GM18858 (cell line): ENCODE data around the gene NR2F1-AS1.

ENCODE experiments used
- ATAC-seq: cut with Tn5 transposase; IDR thresholded peaks from one replicate; pipeline ENCODE4 v1.9.1; 2021; ENCODE audit not compliant: unreplicated experiment

The NR2F1-AS1 gene

GRCh38 chr5:93589829-93590215 lies 8.8 kb upstream of the NR2F1-AS1 start:
- no peak for ATAC-seq

DNA sequence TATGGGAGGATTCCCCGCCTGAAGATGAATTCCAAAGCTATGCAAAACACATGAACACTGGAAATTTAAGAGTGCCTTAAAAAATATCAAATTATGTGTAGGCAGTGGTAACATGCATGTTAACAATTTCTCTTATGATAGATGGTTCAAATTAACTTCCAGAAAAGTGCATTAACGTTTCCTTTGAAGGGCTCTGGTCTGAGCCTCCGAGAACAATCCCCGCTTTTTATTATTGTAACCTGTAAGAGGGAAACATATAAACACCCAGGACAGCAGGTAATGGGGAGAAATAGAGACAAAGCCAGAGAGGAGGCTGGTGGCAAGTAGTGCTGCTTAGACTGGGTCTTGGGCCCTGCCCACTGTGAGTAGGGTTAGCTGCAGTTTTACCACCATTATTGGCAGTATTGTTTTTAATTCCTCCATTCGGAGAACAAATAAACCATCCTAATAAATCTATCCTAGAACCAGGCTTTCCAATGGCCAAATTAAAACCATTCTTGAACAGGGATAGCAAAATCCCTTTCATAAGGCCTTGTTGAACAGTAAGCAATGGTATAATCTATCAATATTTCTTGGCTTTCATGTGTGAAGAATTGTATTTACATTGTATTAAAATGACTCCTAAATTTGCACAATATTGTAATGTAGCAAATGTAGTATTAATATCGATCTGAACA lies 8.3 kb upstream of the NR2F1-AS1 start:
- no peak for ATAC-seq

DNA sequence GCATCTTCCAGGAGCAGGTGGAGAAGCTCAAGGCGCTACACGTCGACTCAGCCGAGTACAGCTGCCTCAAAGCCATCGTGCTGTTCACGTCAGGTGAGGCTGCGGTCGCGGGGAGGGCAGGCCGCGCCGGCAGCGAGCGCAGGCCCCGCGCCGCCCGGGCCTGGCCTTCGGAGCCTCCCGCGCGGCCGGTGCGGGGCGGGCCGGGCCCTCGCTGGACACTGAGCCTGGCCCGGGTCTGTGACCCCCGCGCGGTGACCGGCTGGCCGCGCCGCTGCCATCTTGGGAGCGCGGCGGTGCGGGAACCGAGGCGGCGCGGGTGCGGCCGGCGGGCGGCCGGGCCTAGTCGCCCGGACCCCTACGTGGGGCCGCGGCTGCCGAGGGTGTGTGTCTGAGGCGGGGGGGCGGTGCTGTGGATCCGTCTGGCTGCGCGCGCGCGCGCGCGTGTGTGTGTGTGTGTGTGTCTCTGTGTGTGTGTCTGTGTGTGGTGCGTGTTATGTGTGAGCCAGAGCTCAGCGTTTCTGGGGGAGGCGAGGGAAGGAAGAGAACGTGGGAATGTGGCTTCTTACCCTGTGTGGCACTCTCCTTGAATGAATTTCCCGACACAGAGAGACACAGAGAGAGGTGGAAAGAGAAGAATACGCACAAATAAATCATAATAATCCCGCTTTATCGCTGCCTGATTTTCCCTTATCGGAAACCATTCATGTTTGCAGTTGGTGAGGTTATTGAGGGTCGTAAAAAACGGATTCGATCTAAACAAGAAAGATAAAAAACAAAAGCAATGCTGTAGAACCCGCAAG lies 7.5 kb upstream of the NR2F1-AS1 start:
- ATAC-seq, result no peak

GRCh38 chr5:93587597-93588351 lies 6.8 kb upstream of the NR2F1-AS1 start:
- no peak for ATAC-seq

GRCh38 chr5:93586736-93587596 lies 5.9 kb upstream of the NR2F1-AS1 start:
- no peak for ATAC-seq

GRCh38 chr5:93585767-93586385 lies 4.9 kb upstream of the NR2F1-AS1 start:
- no peak for ATAC-seq

GRCh38 chr5:93585041-93585766 lies 4.2 kb upstream of the NR2F1-AS1 start:
- no peak for ATAC-seq

DNA sequence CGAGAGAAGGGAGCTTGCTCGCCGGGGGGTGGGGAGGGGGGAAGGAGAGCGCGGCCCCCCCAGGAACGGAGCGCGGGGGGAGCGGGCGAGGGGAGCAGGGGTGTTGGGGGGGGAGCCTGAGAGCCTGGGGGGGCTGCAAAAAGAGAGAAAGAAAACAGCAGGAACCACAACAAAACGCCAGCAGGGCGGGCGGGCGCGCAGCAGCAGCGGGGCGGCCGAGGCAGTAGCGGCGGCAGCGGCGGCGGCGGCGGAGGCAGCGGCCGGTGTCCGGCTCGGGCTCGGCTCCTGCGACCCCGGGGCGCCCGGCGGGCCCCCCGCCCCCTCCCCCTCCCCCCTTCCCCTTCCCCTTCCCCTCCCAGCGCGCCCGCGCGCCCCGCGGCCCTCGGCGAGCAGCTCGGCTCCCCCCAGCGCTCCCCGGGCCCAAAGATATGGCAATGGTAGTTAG lies 3.6 kb upstream of the NR2F1-AS1 start:
- no peak for ATAC-seq

GRCh38 chr5:93583768-93584595 lies 3.0 kb upstream of the NR2F1-AS1 start:
- ATAC-seq, result no peak

GRCh38 chr5:93583439-93583767 lies 2.4 kb upstream of the NR2F1-AS1 start:
- ATAC-seq, result no peak

DNA sequence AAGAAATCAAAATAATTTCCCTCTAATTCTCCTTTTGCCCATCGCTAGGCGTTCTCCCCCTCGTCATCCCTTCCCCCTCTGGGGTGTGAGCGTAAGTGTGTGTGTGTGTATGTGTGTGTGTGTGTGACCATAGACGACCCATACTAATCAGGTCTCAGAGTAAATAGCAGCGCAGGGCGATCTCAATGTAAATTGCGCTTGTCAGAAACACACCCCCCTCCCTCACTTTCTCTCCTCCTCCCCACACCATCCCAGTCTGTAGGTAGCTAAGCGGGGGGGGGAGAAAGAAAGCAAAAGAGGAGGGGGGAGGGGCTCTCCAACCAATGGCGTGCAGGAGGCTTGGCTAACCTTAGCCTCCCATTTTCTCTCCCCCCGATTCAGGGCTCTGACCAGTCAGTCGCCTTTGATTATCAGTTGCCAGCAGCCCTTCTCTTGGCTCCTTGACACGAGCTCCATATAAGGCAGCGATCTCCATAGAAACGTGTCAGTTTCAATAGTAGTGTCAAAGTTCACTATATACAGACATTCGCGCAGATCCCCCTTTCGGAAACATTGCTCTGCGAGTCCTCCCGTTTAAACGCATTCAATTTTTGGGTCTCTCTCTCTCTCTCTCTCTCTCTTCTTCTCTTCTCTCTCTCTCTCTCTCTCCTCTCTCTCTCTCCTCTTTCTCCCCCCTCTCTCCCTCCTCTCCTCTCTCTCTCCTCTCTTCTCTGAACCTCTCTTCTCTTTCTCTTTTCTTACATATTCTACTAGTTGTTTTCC lies 1.8 kb upstream of the NR2F1-AS1 start, which contains the start of gene NR2F1:
TSS of gene NR2F1 (plus strand) at position 546 of the 762 bp plus-strand sequence. CDS start 1,802 bp downstream, outside the sequence.
- ATAC-seq, result no peak

- no peak for ATAC-seq
These were observed 1.1 kb upstream of the NR2F1-AS1 start for GRCh38 chr5:93582167-93582462.

DNA sequence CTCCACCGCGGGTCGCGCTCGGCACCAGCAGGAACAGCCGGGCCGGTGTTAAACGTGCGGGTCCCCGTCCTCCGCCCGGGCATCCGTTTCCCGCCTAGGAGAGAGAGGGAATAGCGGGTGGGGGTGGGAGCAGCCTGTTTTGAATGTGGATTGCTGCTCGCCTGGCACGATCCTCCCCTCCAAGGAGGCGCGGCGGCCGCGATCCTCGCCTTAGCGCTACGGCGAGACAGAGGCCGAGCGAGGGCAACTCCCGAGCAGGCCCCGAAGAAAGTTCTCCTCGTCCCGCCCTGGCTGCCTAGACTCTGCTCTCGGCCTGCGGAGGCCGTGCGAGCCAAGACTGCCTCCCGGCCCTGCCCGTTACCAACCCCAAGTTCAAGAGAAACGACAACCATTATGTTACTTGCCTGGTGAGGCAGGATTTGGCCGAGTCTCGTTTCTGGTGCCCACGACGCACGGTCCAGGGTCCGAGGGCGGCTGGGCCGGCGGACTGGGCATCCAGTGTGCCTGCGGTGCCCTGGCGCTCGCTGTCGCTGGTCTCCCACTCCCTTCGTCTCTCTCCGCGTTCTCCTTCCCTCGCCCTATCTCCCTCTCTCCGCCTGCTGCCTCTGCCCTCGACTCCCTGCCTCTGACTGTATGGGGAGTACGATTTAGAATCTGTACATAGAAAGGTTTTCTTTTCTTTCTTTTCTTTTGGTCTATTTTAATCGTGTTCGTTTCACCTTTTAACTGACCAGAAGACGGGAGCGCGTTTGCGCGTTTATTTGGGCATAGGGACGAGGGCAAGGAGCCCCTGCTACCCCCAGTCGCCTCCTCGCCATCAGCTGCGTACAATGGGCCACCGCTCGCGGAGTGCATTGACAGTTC lies 724 bp downstream of the NR2F1-AS1 start:
- no peak for ATAC-seq

DNA sequence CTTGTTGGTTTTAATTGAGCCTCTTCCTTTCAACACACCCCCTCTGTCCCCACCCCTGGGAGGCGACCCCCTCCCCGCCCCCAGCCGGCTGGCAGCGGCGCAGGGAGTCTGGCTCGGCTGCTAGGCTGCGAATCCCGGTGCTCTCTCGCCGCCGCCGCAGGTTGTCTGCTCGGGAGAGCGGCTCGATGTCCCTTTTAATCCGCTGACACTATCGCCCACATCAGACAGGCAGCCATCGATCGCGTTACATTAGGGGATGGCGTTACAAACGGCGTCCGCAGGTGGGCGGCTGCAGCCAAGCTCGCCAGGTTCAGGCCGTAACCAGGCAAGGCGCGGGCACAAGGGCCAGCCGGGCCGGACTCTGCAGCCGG lies 1.3 kb downstream of the NR2F1-AS1 start:
- no peak for ATAC-seq

GRCh38 chr5:93578813-93579691 lies 2.0 kb downstream of the NR2F1-AS1 start:
- no peak for ATAC-seq
